ENCODE data around the gene CACFD1.

DNA sequence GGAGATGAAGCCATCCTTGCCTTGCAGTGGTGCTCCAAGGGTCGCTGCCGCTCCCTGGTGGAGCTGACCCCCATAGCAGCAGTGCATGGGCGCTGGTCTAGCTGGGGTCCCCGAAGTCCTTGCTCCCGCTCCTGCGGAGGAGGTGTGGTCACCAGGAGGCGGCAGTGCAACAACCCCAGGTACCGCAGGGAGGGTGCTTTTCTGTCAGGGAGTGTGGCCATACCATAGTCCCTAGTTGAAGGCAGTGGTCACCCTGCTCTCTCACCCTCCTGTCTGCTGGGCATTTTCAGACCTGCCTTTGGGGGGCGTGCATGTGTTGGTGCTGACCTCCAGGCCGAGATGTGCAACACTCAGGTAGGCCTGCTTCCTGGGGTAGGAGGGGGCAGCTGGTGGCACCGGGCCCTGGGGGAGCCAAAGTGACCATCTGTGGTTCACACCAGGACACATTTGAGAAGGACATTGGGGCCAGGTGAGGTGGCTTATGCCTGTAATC lies 26.4 kb upstream of the CACFD1 start:
- no peak for TF ChIP-seq POLR2A (IDR thresholded peaks at IDR 0.05; ENCODE audit: low read depth, low read length)
- no peak for TF ChIP-seq POLR2AphosphoS5 (IDR thresholded peaks at IDR 0.05; ENCODE audit: low read depth, low read length)
- TF ChIP-seq SPI1 (IDR thresholded peaks at IDR 0.05; ENCODE audit: low read depth, low read length), result no peak
